GM18517 (cell line): ENCODE data around the gene GAB2.
A peak's percentile ranks its signal among the peaks of the same experiment; 100 is the strongest.
"Not testable (repeated sequence)": the region's sequence is repeated elsewhere in the genome, so short reads cannot be mapped to it uniquely, and the experiment has no call there.

Experiments
- ATAC-seq: cut with Tn5 transposase; IDR thresholded peaks from one replicate; pipeline ENCODE4 v1.9.1; 2021; ENCODE audit warnings: mild to moderate bottlenecking, moderate library complexity; ENCODE audit not compliant: unreplicated experiment

Gene GAB2

DNA sequence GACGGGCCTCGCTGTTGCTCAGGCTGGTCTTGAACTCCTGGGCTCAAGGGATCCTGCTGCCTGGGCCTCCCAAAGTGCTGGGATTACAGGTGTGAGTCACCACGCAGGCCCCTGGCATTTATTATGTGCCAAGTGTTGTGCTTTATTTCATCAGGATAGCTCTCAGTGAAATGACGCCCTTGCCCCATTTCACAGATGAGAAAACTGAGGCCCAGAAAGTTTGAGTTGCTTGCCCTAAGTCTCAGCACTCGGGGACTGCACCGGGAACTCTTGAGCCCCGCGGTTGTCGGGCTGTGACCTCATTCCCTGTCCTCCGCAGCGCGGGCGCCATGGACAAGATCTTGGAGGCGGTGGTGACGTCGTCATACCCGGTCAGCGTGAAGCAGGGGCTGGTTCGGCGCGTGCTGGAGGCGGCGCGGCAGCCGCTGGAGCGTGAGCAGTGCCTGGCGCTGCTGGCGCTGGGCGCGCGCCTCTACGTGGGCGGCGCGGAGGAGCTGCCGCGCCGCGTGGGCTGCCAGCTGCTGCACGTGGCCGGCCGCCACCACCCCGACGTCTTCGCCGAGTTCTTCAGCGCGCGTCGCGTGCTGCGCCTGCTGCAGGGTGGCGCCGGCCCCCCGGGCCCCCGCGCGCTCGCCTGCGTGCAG is 221.6 kb downstream of the GAB2 start:
- ATAC-seq = no peak

DNA sequence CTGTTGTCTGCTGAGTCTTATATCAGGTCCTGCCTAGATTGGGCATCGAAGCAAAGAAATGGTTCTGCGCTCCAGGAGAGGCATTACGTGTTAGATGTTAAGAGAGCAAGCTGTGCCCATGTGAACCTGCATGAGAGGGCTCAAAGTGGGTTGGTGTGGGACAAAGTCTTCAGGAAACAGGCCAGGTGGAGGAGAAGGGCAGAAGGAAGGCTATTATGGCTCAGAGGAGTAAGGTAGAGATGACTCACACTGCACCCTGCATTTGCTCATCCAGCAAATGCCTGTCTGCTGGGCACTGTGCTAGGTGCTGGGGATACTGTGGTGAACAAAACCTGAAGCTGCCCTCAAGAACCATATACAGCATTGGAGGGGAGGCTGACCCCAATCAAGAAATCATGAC is 223.1 kb downstream of the GAB2 start:
- ATAC-seq = no peak

DNA sequence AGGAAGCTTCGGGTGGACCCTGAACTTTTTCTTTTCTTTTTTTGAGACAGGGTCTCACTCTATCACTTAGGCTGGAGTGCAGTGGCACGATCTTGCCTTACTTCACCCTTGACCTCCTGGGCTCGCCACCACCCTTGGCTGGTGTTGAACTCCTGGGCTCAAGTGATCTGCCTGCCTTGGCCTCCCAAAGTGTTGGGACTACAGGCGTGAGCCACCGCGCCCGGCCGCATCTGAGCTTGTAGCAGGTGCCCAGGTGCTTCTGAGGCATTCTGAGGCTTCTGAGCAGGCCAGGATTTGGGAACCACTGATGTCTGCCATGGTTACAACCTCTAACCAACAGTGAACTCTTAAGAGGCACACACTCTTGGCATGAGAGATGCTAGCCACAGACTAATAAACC is 223.8 kb downstream of the GAB2 start:
- ATAC-seq = no peak

GRCh38 chr11:78192911-78193351 is 224.7 kb downstream of the GAB2 start:
- no peak for ATAC-seq

- no peak for ATAC-seq
Observed at GRCh38 chr11:78192223-78192719, 225.3 kb downstream of the GAB2 start.

GRCh38 chr11:78190871-78191538 is 226.6 kb downstream of the GAB2 start:
- no peak for ATAC-seq

DNA sequence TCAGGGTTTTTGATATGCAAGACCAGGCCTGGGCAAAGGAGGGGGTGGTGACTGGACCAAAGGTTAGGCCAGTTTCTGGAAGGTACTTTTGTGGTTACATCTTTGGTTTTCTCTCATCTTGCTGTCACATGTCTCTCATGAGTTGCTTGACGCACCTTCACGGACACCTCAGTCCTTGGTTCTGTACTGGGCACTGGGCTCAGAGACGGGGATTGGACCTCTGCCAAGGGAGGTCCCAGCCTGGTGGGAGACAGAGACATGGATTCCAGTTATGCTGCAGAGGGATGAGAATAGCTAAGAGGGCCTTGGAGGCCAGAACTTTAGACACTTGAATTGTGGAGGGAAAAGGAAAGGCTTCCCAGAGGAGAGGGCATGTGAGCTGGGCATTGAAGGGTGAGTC is 227.2 kb downstream of the GAB2 start:
- no peak for ATAC-seq

DNA sequence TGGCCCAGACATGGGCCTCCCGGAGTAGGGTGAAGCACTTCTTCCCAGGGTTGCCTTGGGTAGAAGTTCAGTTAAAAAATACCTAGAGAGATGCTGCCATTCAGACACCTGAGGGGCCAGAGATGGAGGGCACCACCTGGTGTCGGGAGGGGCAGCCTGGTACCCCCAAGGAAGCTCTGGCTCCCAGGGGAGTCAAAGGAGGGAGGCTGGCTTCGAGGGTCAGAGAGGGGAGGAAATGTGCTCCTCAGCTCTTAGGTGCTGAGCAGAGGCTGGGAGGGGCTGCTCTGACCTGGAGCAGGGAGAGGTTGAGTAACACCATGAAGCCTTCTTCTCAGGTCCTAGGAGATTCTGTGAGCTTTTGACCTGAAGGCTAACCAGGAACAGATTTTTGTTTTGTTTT is 227.8 kb downstream of the GAB2 start:
- ATAC-seq = no peak

DNA sequence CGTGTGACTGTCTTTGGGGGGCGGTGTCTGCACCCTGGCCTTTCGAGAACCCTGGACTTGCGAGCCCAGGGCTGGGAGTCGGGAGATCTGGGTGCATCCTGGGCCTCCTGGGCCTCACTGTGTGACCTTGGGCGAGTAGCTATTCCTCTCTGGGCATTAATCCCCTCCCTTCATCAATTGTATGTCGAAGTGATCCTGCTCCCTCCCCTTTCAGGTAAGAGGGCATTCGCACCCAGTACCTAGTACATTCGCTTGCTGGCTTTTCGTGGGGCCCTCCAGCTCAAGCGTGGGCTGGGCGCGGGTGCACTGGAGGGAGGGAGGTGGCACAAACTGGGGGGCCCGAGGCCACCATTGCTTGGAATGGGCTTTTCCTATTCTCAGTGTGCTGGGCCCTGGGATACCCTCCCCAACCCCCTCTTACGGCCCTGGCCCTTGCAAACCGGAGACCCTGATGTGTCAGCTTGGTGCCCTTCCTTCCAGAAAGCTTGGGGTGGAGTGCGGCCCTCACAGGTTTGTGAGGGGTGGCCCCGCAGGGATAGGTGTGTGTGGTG is 228.4 kb downstream of the GAB2 start:
- ATAC-seq = no peak

DNA sequence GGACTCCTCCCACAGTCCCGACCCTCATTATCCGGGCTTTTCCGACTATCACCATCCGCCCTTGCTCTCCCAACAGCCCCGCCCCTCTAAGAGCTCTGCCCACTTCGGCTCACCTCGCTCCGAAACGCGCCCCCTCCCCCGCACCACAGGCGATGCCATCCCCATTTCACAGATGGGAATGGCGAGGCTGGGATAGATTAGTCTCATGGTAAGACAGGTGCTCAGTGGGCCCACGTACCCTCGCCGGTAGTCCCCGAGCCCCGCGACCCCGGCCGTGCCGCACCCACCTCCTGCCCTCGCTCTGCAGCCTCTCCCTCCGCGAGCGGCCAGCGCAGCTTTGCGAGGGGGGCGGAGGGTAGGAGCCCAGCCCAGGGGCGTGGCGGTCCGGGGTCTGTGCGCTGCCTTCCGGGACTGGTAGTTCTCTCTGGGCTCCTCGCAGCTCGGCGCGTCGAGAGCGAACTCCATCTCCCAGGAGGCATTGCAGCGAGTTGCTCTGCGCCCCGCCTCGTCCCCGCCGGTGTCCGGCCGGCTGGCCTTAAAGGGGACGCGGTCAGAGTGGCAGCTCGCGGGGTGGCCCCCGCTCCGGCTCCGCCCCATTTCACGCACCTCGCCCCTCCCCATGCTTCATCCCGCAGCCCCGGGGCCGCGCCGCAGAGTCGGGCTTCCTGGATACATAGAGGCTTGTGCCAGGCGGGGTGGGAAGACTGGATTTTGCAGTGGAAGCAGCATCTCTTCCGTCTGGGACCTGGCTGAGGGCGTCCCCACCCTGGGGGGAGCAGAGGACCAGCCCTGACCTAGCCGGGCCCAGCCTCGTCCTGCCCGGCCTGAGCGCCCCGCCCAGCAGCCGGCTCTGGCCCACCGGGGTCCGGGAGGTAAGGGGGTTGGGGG is 229.1 kb downstream of the GAB2 start, which contains the start of the genes KCTD21 and USP35:
Gene KCTD21, minus strand, starts transcription at position 341 of the 888 bp plus-strand sequence. CDS start 14,072 bp downstream, outside the sequence.
Gene USP35, plus strand, starts transcription at position 634 of the 888 bp plus-strand sequence. CDS start 7,327 bp downstream, outside the sequence.
- peak; percentile 95 for ATAC-seq

GRCh38 chr11:78187366-78188285 is 230.0 kb downstream of the GAB2 start:
- ATAC-seq = peak; percentile 20

DNA sequence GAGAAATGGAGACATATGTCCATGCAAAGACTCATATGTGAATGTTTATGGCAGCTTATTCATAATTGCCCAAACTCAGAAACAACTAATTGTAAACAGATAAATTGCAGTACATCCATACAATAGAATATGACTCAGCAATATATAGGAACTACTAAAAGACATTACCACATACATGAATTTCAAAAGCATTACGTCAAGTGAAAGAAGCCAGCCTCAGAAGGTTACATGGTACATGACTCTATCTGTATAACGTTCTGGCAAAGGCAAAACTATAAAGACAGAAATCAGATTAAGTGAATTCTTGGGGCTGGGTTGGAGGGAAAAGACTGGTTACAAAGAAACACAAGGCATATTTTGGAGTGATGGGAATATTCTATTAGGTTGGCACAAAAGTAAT is 236.4 kb downstream of the GAB2 start:
- no peak for ATAC-seq

- no peak for ATAC-seq
Observed at GRCh38 chr11:78180751-78181150, 236.9 kb downstream of the GAB2 start.

- no peak for ATAC-seq
Observed at GRCh38 chr11:78179459-78180071, 238.1 kb downstream of the GAB2 start.

- no peak for ATAC-seq
Observed at GRCh38 chr11:78177216-78177615, 240.4 kb downstream of the GAB2 start.

DNA sequence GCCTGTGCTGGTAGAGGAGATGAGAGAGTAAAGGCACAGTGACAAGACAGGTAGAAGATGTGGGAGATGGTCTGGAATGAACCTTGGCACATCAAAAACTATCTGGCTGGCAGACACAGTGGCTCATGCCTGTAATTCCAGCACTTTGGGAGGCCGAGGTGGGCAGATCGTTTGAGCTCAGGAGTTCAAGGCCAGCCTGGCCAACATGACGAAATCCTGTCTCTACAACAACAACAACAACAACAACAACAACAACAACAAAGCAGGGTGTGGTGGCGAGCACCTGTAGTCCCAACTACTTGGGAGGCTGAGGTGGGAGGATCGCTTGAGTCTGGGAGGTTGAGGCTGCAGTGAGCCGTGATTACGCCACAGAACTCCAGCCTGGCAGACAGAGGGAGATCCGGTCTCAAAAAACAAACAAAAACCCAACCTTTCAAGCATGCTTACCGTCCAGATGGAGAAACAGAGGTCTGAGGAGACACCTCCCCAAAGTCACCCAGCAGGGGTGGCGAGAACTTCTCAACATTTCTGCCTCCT is 240.9 kb downstream of the GAB2 start:
- no peak for ATAC-seq

- not testable (repeated sequence) for ATAC-seq
Observed at GRCh38 chr11:78175862-78176261, 241.8 kb downstream of the GAB2 start.

GRCh38 chr11:78171951-78172350 is 245.7 kb downstream of the GAB2 start:
- ATAC-seq = no peak

DNA sequence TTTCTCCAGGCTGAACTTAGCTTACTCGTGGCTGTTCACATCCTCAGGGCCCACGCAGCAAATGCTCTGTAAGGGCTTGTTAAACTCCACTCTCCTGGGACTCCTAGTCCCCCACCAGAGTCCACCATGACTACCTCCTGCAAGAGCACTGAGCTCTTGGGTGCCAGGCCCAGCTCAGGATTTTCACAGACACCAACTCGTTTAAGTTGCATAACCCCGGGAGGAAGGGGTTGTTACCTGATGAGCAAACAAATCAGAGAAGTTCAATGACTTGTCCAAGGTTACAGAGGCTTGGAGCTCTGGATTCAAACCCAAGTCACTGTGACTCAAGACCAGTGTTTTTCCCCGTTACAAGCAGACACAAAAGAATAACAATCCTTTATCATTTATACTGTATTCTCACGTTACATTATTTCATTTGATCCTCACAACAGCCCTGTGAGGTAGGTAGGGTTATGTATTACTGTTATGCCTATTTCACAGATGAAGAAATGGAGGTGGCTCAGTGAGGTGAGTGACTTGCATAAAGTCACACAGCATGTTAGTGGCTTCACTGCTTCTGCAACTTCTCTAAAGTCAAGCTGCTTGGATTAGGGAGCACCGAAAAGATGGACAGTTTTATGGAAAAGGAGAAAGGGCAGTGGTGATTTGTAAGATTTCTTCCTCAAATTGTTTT is 246.6 kb downstream of the GAB2 start:
- ATAC-seq = no peak
